T-helper 2 cell treated with Interferon-gamma antibody and Interleukin-4, amounts not matched to agents 100 ng/mL and 5 ng/mL, for 36 hours (primary cell): Measurements from ENCODE around the gene TTC6. TPM values are rescaled to one million over a fixed set of nuclear protein-coding genes. Genes with fewer than 3 reads are reported as not detected.

Source experiments
- intact Hi-C: fragments of 100-400 bp; cut with micrococcal nuclease; formaldehyde crosslinking; loops from one replicate; pipeline ENCODE4 v1.15.1; 2023
- total RNA-seq: library from RNA; stranded (reverse); gene quantifications from 2 replicates; pipeline ENCODE4 v1.2.3, GENCODE V29; 2022

The TTC6 gene
- total RNA-seq, 1 donor from 2014 or later: not detected

DNA sequence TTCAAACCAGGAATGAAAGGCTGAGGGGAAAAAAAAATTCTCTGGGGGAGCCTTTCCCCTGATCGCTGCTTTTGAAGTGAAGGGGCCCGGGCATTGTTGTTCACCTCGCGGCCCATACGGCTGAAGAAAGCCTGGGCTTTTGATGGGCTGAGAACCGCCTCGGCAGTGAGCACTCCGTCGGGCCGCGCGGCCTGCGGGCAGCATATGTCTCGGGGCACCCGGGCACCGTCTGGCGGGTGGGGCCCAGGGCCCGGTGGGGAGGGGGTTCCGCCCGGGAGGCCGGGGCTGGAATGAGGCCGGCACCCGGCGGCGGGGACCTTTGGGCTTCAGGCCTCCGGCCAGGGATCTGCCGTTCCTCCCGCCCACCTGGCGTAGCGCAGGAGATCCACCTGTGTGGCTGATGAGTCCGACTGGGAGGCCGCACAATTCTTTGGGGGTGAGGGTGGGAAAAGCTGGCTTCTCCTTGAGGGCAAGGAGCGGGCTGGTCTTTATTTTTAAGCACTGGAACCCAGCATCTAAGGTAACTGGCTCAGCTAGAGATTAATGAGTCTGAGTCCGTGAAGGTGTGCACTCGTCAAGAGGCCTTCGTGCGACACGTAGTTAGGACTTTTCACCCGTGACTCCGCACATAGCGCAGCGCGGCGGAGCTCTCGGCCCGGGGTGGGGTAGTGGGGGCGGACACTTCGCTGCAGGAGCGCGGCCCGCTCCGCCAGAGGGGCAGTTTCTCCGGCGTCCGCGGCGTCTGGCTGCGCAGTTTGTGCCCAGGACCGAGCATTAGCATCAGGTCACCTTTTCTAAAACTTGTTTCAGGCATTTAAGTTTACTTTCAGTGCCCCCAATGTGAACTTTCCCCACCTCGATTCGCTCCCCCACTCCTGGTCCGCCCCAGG, 11.0 kb upstream of the TTC6 start:
- intact Hi-C loops: no loop called here

DNA sequence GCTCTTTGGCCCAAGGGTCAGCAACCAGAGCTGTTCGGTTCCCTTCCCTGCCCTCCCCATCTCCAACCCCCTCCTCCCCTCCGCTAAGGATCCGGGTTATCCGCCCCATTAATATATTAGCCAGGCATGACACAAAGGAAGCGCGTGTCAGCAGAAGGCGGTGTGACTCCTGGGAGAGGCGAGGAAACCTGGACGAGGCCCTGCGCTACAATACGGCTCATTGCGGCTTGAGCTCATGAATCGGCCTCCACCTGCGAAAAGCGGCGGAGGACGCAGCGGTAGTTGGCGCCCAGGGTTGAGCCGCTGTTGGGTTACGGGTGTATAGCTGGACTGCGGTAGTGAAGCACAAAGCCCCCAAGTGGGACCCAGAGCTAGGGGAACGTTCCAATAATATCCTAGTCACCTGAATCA, 10.3 kb upstream of the TTC6 start:
- intact Hi-C loops: no loop called here

DNA sequence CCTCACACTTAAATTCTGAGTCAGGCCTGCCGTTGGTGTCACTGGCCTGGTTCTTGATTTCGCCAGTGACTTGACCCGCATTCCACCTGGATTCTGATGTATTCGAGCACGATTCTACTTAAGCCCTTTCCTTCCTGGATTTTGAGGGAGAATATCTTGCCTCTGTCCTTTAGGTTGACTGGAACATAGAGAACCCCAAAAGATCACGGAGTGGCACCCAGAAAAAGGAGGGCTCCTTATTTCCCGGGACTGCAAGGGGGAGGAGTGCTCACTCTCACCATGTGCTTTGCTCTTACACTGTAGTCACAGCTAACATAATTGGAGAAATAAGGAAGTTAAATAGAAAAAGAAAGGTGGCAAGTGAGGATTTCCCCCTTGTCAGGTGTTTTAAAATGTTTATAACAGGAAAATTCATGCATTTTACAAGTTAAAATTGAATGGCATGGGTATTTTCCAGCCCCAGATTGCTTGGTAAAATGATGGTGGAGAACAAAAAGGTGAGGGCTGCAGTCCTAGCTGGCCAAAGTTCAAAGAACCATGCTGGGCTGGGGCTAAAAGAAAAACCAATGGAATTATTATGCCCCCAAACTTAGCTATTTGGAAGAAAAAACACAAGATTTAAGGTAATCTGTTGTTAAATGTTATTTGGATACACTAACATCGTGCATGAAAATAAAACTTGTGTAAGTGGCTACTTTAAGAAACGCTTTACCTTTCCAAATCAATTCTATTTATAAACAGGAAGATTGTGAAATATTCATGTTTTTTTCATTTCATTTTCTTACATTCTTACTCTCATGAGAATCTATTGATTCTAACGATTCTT, 9.2 kb upstream of the TTC6 start:
- intact Hi-C loops: no loop called here

DNA sequence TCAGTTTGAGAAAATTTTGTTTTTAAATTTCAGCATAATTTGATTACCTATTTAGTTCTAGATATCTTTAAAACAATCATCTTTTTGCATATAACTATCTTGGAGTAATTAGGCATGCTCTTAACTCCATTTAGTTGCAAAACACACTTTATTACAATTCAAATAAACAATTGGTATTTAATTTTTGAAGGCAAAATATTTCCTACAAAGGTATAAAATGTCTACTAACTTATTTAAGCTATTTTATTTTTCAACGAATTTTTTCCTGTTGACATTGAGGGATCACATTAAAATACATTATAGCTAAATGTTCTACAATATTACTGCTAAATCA, 8.7 kb upstream of the TTC6 start:
- intact Hi-C loops: no loop called here

DNA sequence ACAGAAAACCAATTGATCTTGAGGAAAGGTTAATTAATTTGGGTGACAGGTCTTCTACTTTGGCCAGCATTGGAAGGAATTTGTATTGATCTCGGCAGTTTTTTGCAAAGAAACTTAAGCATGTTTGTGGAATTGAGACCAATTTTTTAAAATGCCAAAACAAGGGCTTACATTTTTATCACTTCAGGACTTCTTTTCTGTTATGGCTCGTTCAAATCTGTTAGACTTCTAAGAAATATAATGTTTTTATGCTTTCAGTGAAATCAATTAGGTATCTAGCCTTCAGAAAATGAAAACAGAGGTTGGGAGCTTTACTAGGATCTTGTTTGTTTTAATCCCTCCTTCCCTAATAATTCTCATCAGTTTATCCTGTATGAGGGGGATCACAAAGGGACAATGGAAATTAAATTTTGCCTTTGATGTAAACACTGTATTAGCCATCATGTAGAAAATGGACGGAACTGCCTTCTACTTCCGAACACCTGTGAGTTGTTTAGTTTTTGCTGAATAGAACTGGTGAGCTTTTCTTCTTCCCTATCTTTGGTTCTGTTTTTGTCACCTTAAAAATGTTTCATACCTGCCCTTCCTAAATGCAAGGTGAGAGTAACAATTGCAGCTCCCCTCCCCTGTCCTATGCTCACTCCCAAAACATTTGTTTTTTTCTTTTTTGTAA, 8.2 kb upstream of the TTC6 start:
- intact Hi-C loops: no loop called here

DNA sequence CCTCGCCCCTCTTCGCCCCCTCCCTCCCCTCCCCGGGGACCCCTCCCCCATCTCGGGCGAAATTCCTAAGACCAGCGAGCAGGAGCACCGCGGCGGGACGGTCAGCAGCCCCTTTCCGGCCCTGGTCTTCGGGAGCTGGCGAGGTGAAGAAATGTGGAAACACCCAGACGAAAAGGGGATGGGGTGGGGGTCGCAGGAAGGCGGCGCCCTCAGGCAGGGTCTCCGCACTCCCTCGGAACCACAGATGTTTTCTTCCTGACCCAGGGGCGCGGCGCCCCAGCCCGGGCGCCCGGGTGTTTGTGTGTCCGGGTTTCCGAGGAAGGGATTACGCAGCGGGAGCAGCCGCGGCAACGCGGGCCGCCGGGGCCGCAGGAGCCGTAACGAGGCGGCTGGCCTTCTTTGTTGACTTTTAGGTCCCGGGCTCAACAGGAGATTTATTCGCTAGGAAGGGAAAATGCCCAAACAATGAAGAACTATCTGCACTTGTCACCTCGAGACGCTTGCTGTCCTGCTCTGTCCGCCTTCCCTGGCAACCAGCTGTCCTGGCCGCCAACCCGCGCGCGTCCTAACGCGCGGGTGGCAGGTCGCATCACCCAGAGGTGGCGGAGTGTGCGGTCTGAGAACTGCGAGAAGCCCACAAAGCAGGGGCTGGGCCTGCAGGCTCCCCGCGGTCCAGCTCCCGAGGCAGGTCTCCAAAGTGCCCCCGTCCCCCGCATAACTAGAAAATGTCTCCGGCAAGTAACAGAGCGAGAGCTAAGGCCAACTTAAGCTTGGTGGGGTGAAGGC, 7.4 kb upstream of the TTC6 start:
- intact Hi-C loops: no loop called here

DNA sequence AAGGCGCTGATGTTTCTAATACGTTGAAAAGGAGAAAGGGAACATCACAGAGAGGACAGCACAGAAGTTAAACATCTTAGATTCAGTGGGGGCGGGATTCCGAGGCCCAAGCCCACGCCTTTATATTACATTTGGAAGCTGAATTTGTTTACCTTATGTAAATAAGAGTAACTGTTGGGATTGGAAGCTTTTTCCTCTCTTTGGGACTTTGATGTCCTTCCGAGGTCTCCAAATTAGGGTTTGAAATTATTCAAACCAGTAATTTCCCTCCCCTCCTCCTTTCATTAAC, 6.8 kb upstream of the TTC6 start:
- intact Hi-C loops: no loop called here

DNA sequence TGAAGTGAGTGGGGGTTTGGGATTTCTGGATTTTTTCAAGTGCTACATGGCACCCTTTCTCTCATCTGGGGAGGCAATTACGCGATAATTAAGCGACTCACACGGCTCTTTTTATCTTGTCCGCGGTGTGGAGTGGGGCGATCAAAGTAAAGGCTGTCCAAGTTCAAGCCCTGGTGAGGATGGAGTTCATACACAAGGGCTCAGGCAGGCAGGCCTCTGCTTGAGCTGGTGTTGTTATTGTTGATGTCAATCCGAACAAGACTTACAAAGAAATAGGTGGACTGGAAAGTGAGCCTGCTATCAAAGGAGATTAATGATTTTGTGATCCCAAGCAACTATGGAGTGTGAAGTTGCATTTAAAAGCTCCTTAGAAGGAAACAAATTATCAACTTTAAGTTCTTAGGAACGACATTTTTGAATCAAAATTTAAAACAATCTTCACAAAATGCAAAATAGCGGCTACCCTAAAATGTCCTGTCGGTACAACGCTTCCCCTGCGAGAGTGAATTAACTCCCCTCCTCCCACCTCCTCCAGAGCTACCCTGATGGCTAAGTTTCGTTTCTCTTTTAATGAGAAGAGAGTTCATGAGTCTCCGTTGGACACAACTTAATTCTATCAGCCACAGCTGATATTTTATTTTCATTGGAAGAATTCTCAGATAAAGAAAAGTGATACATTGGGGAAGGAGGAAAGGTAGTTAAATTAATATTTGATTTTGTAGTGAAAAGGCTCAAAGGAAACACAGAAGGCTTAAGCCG, 6.3 kb upstream of the TTC6 start:
- intact Hi-C loops: no loop called here

DNA sequence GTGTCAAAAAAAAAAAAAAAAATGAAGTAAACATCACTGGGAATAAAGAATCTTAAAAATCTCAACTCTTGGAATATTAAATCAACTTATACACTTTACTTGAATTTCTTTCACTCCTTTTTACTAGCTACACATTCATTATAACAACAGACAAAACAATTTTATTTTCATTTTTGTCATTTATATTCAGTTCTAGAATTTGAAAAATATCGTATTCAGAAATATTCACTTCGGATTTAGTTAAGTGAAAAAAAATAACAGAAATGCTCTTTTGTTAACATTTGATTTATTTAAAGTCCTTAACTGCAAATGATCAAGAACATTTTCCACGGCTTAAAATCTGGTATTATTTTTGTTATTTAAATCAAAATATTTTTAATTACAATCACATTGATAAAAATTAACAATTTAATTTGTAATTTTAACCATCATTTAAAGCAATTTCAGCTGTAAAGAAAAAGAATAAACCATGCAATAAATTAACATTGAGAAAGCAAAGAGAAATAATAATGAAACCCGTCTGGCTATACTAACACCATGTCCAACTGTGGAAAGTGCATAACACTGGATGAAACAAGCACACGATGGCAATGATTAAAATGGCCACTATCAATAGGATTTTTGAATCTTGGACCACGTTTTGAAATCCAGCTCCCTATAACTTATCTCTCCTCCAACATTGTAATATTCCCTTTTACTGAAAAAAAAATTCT, 5.6 kb upstream of the TTC6 start:
- intact Hi-C loops: loop anchor here (5.0 kb wide), 3 partner anchors 622 to 1068 kb away; partner anchors contain the start of gene NKX2-1

DNA sequence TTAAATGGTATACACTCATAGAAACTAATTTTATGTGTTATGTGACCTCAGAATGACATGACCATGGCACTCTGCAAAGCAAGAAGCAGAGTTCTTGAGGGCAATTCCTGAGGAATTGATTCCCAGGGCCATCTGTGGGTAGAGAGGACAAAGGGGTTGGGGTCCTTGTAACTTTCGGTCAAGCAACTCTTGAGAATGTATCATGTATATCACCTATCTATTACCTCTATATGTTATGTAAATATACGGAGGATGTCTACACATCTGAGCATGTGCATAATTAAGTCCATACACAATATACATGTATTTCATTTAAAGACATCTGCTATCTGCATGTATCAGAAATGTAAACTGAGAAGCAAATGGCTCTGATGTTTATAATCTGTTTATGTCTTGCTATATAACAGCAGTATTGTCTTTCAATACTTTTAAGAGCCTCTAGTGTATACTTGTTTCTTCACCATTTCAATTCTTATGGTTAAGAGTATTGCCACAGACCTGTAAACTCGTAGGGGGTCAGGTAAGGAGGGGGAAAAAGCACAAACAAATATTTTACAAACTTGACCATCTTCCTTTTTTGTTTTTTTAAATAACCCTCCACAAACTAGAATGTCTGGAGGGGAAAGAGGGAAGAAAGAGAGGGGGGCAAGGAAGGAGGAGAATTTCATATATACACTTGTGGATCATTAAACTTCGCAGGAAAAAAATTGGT, 4.8 kb upstream of the TTC6 start:
- intact Hi-C loops: loop anchor here (5.0 kb wide), 3 partner anchors 622 to 1068 kb away; partner anchors contain the start of gene NKX2-1

DNA sequence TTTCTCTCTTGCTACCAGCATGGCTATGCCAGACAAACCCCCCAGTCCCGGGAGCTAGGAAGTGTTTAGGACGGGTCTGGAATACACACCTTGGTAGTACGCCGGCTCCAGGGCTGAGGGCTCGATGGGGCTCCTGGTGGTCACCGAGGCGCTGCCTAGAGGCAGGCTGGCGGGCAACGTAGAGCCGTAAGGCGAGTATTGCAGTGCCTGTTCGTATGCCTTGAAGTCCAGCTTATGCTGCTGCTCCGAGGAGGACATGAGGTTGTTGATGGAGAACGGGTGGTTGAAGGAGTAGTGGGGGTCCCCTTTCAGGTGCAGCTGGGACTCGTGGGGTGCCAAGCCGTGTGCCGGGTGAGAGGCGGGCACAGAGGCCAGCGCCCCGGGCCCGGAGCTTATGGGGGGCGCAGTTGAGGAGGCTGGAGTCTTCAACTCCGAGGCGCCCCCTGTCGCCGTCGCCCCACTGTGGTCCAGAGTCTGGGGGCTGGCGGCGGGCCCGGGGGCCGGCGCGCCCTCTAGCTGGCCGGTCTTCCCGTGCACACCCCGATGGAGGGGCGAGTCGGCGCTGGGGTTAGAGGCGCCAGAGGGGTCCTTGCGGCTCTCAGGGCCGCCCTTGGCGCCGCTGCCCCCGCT, 4.0 kb upstream of the TTC6 start:
- intact Hi-C loops: loop anchor here (5.0 kb wide), 3 partner anchors 621 to 1069 kb away; partner anchors contain the start of gene NKX2-1

DNA sequence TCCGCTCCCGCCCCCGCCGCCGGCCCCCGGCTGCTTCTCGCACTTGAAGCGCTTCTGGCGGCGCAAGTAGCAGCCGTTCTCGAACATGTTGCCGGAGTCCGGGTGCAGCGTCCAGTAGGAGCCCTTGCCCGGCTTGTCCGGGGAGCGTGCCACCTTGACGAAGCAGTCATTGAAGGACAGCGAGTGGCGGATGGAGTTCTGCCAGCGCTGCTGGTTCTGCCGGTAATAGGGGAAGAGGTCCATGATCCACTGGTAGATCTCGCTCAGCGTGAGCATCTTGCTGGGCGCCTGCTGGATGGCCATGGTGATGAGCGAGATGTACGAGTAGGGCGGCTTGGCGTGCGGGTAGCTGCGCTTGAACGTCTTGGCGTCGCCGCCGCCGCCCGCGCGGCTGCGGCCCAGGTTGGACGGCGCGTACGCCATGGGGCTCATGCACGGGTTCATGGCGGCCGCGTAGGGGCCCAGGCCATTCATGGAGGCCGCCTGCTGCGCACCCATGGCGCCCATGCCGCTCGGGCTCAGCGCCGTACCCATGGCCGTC, 3.4 kb upstream of the TTC6 start:
- intact Hi-C loops: loop anchor here (5.0 kb wide), 3 partner anchors 620 to 1070 kb away; partner anchors contain the start of gene NKX2-1

DNA sequence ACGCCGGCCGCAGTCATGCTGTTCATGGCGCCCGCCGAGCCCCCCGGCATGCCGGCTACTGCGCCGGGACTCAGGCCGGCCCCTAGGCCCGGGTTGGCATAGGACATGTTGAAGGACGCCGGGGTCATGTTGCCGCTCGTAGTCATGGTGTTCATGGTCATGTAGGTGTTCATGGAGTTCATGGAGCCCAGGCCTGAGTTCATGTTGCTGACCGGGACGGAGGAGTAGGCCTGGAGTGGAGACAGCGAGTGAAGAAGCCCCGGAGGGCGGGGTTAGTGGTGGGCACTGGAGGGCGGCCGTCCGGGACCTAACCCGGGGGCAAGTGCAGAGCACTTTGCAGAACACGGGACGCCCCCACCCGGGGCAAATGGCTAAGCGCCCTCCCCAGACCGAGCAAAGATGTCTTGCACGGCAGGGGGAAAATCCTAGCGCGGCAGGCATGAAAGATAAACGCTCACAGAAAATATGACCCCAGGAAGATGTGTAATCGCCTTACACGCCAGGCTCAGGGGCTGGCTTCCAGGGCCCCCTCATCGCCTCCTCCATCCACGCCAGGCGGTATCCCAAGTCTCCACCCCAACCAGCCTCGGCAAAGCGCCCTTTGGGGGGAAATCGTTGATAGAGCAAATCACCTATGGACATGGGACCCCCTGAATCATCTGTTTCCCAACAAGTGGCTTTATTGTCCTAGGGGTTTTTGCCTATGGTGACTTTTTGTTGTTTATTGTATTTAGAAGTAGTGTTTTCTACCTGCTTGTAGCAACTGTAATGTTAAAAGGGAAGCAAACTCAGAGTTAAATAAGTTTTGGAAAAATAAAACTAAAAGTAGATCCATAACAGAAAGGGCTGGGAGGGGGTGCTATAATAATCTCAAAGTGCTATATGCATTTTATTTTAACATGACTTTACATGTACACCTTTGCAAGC, 2.7 kb upstream of the TTC6 start:
- intact Hi-C loops: loop anchor here (5.0 kb wide), 3 partner anchors 620 to 1070 kb away; partner anchors contain the start of gene NKX2-1

DNA sequence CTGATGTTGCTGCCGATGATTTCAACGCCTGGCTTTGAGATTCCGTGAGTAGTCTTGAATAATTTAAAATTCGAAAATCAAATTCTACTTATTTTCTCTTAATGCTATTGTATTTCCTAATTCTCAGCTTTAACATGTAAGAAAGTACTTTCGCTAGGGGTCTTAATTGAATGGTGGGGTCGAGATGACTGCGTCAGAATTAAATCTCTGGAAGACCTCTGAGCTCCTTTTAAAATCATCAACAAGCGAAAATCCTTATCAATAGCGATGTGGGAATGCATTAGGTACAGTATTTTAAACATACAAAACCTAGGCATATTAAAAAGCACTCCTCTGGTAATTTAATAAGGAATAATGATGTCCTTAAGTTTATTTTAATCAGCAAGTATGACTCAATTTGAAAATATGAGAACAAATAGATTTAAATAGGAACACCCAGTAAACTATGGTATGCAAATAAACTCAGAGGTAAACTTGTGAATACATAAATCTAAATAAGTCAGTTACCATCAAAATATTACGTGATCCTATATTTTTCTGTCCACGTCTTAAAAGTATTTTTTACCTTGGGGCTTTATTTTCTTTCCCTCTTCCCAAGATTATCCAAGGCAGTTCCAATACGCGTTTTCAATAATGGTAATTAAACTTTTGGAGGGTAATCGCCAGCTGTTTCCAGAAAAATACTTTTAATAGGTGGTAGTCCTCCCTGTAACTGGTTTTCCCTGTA, 1.8 kb upstream of the TTC6 start:
- intact Hi-C loops: loop anchor here (5.0 kb wide), 3 partner anchors 619 to 1071 kb away; partner anchors contain the start of gene NKX2-1

DNA sequence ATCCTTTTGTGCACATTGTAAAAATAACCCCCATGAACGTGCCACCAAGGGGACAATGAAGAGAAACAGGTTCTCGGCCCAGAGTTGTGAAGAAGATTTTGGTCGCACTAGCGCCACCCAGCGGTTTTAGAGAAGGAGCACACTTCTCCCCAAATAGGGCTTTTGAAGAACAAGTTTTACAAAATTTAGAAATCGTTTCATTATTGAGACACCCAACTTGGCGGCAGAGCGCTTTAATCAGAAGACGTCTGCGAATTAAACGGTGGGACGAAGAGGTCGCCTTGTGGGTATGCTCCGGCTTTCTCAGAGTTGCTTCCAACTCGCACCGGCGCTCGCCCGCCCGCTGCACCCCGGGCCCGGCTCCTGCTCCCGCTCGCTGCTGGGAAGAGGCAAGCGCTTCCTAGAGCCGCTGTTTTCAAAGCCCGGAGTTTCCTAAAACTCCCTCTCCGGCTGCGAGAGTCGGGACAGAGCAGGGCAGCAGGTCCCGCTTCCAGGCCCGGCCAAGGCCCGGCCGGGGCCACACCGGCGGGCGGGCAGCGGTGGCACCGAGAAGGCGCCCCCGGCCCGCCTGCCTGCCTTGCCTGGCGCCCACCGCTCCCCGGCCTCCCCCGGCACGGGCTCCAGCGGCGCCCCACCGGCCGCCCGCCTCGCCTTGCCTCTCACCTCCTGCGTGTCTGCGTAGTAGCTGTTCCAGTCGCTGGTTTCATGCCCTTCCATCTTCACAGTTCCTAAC, 1.0 kb upstream of the TTC6 start:
- intact Hi-C loops: loop anchor here (5.0 kb wide), 3 partner anchors 618 to 1072 kb away; partner anchors contain the start of gene NKX2-1
